HepG2 (cell line): ENCODE measurements around the gene GATD1. TPM values are rescaled to one million over a fixed set of nuclear protein-coding genes. Genes with fewer than 3 reads are reported as not detected.

Source experiments
- CEBPB ChIP-seq: IDR thresholded peaks from 2 replicates; pipeline ENCODE4 v1.6.1; 2011; ENCODE audit warnings: low read depth, low read length, improper control_type of control experiment, borderline replicate concordance
- HDAC6 ChIP-seq: fragments of 200-600 bp; sonication (generic); IDR thresholded peaks from 2 replicates; pipeline ENCODE4 v1.7.0; 2017; ENCODE audit warnings: mild to moderate bottlenecking, antibody characterized with exemption, low read length, low read depth
- IKZF5 ChIP-seq: IDR thresholded peaks from 2 replicates; pipeline ENCODE4 v1.6.1; 2018; ENCODE audit warnings: missing genetic modification reagents, mild to moderate bottlenecking, missing compliant biosample characterization
- KDM3A ChIP-seq: IDR thresholded peaks from 2 replicates; pipeline ENCODE4 v1.6.1; 2018; ENCODE audit warnings: low read depth, missing compliant biosample characterization
- LRRFIP1 ChIP-seq: sonication (generic); formaldehyde crosslinking; conservative IDR thresholded peaks from 2 replicates; pipeline ENCODE4 v1.4.0; 2020; ENCODE audit warnings: missing genetic modification reagents
- UBTF ChIP-seq: sonication (generic); formaldehyde crosslinking; IDR thresholded peaks from 2 replicates; pipeline ENCODE4 v1.4.0; 2020; ENCODE audit warnings: mild to moderate bottlenecking, missing genetic modification reagents
- XRCC5 ChIP-seq: fragments of 200-400 bp; formaldehyde crosslinking; optimal IDR thresholded peaks from 2 replicates; pipeline ENCODE3; 2017; ENCODE audit warnings: mild to moderate bottlenecking, low read length
- ZNF879 ChIP-seq: sonication (generic); formaldehyde crosslinking; IDR thresholded peaks from 2 replicates; pipeline ENCODE4 v1.8.1; 2023; ENCODE audit warnings: missing genetic modification reagents
- polyA plus RNA-seq, 8 experiments: library from polyadenylated mRNA; depleted of rRNA in 3 of 8; stranded (reverse) in 7 of 8; unstranded in 1 of 8; fragments of >200 nt; fragmentation: Illumina TruSeq in 4 of 8; extraction: Trizol in 4 of 8; gene quantifications; 2 replicates each; pipeline versions ENCODE4 v1.2.1 to v1.2.3, GENCODE V29; 2011 to 2016; ENCODE audit warnings: low read depth in 4 of 8, missing spikeins in 1 of 8, mixed read lengths in 1 of 8; ENCODE audit not compliant: insufficient read depth in 1 of 8
- total RNA-seq, 5 experiments: library from RNA; depleted of rRNA; stranded (reverse); fragments of >200 nt; fragmentation: Illumina TruSeq; extraction: Trizol; gene quantifications; 2 replicates each; pipeline ENCODE4 v1.2.3, GENCODE V29; 2016; ENCODE audit warnings: low read depth in 1 of 5

The GATD1 gene
- total and polyA plus RNA-seq, 2 of the 13 experiments (the other 11 are each of a cell fraction or from before 2014, with no cell fraction given) = 31.3 to 60.5 TPM

GRCh38 chr11:777288-778255, at the start of gene GATD1 (continued):
- TF ChIP-seq LRRFIP1 (CRISPR knock-in tag) = no peak
- TF ChIP-seq HDAC6 = no peak
- TF ChIP-seq CEBPB = peak; percentile 49; the same call in 1 of the 2 replicates
- TF ChIP-seq XRCC5 = no peak
- peak; percentile 6; the same call in 1 of the 2 replicates for TF ChIP-seq UBTF (CRISPR knock-in tag)
- no peak for TF ChIP-seq KDM3A (CRISPR knock-in tag)
- no peak for TF ChIP-seq ZNF879 (CRISPR knock-in tag)
- TF ChIP-seq IKZF5 (CRISPR knock-in tag) = no peak; the same call in 1 of the 2 replicates
